Mesothelial cell of epicardium (in vitro differentiated cells): ENCODE measurements around the gene SH3BGRL3. TPM values are rescaled to one million over a fixed set of nuclear protein-coding genes. Genes with fewer than 3 reads are reported as not detected.

ENCODE experiments used
- DNase-seq, 2 experiments: peaks; one replicate each; pipeline ENCODE4 v3.0.0; 2021; ENCODE audit warnings: low spot score in 2 of 2; ENCODE audit not compliant: unreplicated experiment in 2 of 2
- H3K27ac Mint-ChIP-seq: 2 replicates; pipeline ENCODE4 v1.8.0; 2021; ENCODE audit warnings: mixed read lengths
- H3K27me3 Mint-ChIP-seq: 2 replicates; pipeline ENCODE4 v1.8.0; 2021; ENCODE audit warnings: low read depth, mixed read lengths
- H3K36me3 Mint-ChIP-seq: 2 replicates; pipeline ENCODE4 v1.8.0; 2021; ENCODE audit warnings: mixed read lengths
- H3K4me1 Mint-ChIP-seq: 2 replicates; pipeline ENCODE4 v1.8.0; 2021; ENCODE audit warnings: mixed read lengths
- H3K4me3 Mint-ChIP-seq: 2 replicates; pipeline ENCODE4 v1.8.0; 2021; ENCODE audit warnings: mild to moderate bottlenecking, moderate library complexity, mixed read lengths
- H3K9me3 Mint-ChIP-seq: 2 replicates; pipeline ENCODE4 v1.8.0; 2021; ENCODE audit warnings: mixed read lengths
- total RNA-seq: library from RNA; stranded (reverse); gene quantifications from 3 replicates; pipeline ENCODE4 v1.2.1, GENCODE V29; 2021
- TF ChIP-seq, protein P1 (sequence below): fragments of 200-600 bp; sonication (generic); IDR thresholded peaks from one replicate; pipeline ENCODE4 v1.5.0; 2021; ENCODE audit warnings: antibody characterized with exemption; ENCODE audit not compliant: unreplicated experiment

Gene SH3BGRL3
- total RNA-seq, 1 donor from 2014 or later = 35.6 TPM

- no peaks in the 10 kb centered on the region for H3K9me3 Mint-ChIP-seq
- H3K4me3 Mint-ChIP-seq = no peak overlapping the region
- TF ChIP-seq, protein P1, sequence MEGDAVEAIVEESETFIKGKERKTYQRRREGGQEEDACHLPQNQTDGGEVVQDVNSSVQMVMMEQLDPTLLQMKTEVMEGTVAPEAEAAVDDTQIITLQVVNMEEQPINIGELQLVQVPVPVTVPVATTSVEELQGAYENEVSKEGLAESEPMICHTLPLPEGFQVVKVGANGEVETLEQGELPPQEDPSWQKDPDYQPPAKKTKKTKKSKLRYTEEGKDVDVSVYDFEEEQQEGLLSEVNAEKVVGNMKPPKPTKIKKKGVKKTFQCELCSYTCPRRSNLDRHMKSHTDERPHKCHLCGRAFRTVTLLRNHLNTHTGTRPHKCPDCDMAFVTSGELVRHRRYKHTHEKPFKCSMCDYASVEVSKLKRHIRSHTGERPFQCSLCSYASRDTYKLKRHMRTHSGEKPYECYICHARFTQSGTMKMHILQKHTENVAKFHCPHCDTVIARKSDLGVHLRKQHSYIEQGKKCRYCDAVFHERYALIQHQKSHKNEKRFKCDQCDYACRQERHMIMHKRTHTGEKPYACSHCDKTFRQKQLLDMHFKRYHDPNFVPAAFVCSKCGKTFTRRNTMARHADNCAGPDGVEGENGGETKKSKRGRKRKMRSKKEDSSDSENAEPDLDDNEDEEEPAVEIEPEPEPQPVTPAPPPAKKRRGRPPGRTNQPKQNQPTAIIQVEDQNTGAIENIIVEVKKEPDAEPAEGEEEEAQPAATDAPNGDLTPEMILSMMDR = no peak
- no peak overlapping the region for H3K27ac Mint-ChIP-seq
- no peak for DNase-seq
- H3K27me3 Mint-ChIP-seq = no peaks in the 10 kb centered on the region
- H3K36me3 Mint-ChIP-seq = no peaks in the 10 kb centered on the region
- peaks cover 11% of the 10 kb centered on the region for H3K4me1 Mint-ChIP-seq
Measured at GRCh38 chr1:26315874-26316850, 36.3 kb downstream of the SH3BGRL3 start.

DNA sequence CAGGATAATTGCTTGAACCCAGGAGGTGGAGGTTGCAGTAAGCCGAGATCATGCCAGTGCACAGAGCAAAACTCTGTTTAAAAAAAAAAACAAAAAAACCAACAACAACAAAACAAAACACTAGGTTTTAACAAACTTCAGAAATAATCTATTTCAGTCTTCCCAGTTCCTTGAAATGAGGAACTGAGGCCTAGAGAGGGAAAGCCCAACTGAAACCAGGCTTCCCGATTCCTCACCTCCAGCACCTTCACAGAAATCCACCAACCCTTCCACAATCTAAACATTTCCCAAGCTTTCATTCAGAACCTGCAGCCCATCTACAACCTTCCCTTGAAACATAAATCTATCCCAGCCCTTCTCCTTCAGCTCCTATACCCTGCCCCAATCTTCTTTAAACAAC, 37.3 kb downstream of the SH3BGRL3 start:
- no peak for DNase-seq
- H3K9me3 Mint-ChIP-seq = no peaks in the 10 kb centered on the region
- no peak overlapping the region for H3K4me3 Mint-ChIP-seq
- H3K36me3 Mint-ChIP-seq = no peaks in the 10 kb centered on the region
- no peaks in the 10 kb centered on the region for H3K27me3 Mint-ChIP-seq
- TF ChIP-seq, protein P1 = no peak
- H3K27ac Mint-ChIP-seq = peak overlapping the region; percentile 8
- peaks cover 14% of the 10 kb centered on the region for H3K4me1 Mint-ChIP-seq

- Mint-ChIP-seq H3K4me1 (peaks cover 14% of the 10 kb centered on the region), H3K27ac (peak within 1 kb of the TSS; percentile 44), H3K9me3 (no peaks in the 10 kb centered on the region), H3K4me3 (no peak within 1 kb of the TSS), H3K27me3 (no peaks in the 10 kb centered on the region), H3K36me3 (peaks cover 2% of the 10 kb centered on the region)
- DNase-seq = no peak
- TF ChIP-seq, protein P1 = no peak
Measured at GRCh38 chr1:26317612-26318337, 37.9 kb downstream of the SH3BGRL3 start, which contains the start of gene CD52. Gene CD52, plus strand, starts transcription at chr1:26317958. Its CDS starts 60 bp downstream, at chr1:26318018.

- H3K9me3 Mint-ChIP-seq = no peaks in the 10 kb centered on the region
- H3K27ac Mint-ChIP-seq = no peak overlapping the region
- no peaks in the 10 kb centered on the region for H3K27me3 Mint-ChIP-seq
- DNase-seq = no peak
- TF ChIP-seq, protein P1 = no peak
- peaks cover 14% of the 10 kb centered on the region for H3K4me1 Mint-ChIP-seq
- H3K36me3 Mint-ChIP-seq = peaks cover 7% of the 10 kb centered on the region
- no peak overlapping the region for H3K4me3 Mint-ChIP-seq
Measured at GRCh38 chr1:26318338-26319064, 38.6 kb downstream of the SH3BGRL3 start.

- TF ChIP-seq, protein P1 = no peak
- H3K4me3 Mint-ChIP-seq = no peak overlapping the region
- H3K4me1 Mint-ChIP-seq = peaks cover 14% of the 10 kb centered on the region
- no peak overlapping the region for H3K27ac Mint-ChIP-seq
- H3K27me3 Mint-ChIP-seq = no peaks in the 10 kb centered on the region
- no peaks in the 10 kb centered on the region for H3K9me3 Mint-ChIP-seq
- no peak for DNase-seq
- peaks cover 9% of the 10 kb centered on the region for H3K36me3 Mint-ChIP-seq
Measured at GRCh38 chr1:26320896-26321295, 41.0 kb downstream of the SH3BGRL3 start.
